GM20431 (cell line): Measurements from ENCODE around the gene ADH5.
"Not testable (repeated sequence)": the region's sequence is repeated elsewhere in the genome, so short reads cannot be mapped to it uniquely, and the experiment has no call there.

Experiments
- in situ Hi-C: fragments of 300-500 bp; cut with MseI, MboI; formaldehyde crosslinking; loops from one replicate; pipeline ENCODE4 v1.15.0; 2020; ENCODE audit warnings: low sequenced_read_pairs; ENCODE audit not compliant: unreplicated experiment

The ADH5 gene

DNA sequence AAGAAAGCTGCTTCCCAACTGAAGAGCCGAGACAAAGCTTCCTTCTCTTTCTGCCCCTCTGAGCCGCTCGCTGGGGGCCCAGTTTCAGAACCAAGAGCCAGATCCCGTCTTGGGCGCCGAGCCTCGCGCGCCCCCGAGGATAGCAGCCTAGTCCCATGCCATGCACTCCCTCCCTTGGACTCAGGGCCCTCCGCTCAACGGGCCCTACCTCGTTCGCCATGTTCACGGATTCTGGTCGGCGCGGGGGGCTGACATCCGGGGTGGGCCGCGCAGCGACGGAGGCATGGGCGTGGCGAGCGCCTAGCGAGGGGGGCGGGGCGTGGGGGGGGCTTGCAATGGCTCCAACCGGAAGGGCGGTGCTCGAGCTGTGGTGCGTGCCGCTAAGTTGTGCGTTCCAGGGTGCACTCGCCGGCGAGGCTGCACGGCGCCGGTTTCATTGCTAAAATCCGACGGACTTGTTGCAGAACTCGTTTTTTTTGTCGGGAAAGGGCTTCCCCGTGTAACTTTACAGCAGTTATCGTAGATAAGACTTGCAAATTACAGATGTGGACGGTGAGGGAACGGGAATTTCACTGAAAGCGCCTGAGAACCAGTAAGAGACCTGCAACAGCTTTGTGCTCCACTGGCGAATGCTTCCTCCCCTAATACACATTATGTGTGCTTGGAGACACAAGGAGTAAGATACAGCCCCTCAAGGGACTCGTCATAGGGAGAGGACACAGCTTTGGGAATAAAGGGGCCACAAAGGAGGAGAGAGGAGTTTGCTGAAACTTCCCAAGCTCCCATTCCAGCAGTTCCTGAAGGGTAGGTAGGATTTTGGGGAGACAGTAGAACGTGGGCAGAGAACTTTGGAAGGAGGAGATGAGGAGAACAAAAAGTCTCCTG is at the start of gene ADH5:
TSS of gene ADH5 (minus strand) at position 308 of the 885 bp plus-strand sequence. CDS start at position 220, 88 bp downstream.
- in situ Hi-C loops: no loop called here

DNA sequence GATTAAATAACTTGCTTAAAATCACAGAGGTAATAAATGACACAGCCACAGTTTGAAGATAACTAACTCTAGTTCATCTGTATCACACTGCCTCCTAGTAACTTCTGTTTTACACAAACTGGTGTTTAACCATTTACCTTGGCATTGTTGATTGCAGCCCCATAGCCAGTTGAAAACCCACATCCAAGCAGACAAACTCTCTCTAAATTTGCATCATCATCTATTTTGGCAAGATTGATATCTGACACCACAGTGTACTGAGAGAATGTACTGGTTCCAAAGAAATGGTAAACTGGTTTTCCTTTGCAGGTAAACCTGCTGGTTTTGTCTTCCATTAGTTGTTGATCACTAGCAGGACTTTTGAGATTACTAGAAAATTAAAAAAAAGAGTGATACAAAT is 47.7 kb upstream of the ADH5 start:
- in situ Hi-C loops: no loop called here

DNA sequence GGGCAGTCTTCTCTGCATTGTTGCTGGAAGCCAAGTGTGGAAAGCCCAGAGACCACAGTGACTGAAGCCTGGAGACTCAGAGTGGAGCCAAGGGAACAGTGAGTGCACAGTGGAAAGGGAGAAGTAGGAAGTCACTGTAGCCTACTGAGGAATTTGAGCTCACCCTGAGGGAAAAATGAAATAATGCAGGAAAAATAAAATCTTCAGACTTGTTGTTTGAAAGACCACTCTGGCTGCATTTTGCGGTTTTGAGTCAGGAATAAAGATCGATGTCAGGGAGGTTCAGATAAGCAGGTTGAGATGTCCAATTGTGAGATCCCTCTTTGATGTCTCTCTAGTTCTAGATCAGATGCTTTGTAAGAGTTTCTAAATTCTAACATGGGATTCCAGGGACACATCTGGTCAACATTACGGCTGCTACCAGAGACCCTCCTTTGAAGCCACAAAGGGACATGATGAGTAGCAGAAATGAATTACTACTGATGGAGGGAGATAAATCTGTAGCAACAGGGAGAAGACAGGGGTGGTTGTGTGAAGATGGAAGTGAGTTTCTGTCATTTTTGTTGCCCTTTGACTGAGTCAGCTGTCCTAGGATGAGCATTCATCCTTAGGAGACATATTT is 47.1 kb upstream of the ADH5 start:
- in situ Hi-C loops: no loop called here

DNA sequence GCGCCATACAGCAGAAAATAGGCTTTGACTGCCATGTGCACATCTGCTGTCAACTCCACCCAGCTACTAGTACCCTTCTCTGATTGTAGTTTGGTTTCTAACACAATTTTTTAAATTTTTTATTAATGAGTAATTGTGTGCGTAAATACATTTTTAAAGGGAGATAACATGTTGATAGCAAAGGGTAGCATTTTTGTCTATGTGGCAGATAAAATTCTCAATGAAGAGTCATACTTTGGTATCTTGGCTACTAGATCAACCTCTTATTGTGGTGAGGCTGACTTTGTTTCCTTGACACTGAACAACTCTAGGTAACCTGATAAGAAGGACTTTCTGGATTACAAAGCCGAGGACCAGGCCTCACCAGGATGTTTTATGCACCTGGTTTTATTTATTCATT is 46.0 kb upstream of the ADH5 start:
- in situ Hi-C loops: no loop called here

DNA sequence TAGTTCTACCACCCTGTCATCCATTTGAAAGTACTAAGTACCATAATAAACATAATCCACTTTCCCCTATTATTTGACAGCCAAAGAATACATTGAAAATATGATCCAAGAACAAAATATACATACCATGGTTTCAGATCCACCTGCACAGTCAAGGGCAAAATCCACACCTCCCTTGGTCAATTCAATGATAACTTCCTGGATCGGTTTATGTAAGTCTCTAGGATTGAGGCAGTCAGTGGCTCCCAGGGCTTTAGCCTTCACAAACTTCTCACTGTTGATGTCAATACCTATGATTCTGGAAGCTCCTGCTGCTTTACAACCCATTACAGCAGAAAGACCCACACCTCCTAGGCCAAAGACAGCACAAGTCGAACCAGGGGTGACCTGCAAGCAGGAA is 42.8 kb upstream of the ADH5 start:
- in situ Hi-C loops: no loop called here

DNA sequence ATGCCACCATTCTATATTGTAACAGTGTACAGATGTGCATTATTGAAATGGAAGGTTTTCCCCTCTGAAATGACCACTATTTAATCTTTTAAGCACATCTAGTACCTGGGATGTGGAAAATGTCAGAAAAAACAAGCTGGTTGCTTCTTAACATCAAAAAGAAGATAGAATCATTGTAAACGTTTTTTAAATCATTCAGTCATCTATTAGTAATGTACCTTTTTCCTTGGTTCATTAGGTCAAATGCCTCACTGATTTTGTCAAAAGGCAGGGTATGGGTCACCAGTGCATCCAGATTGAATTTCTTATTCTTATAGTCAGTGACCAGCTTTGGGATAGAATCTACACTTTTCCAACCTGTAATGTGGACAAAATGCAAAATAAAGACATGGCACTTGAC is 37.8 kb upstream of the ADH5 start:
- in situ Hi-C loops: loop anchor here (10.0 kb wide), 1 partner anchor 278 kb away; no protein-coding TSS in a partner anchor

DNA sequence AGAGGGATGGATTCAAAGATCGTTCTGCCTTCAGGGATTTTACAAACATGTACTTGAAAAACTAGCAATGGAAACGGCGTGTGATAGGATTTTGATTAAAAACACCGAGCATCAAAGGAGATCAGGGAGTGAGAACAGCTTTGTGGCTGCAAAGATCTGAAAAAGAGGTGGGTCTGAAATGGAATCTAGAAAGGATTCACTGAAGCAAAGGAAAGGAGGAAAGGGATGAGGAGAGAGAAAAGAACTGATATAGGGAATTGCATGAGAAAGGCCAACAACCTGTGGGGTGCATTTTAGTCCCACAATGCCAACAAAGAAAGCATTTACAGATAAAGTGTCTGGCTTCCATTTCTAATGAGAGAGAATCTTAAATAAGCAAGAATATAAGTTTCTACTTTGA is 32.4 kb upstream of the ADH5 start:
- in situ Hi-C loops: loop anchor here (10.0 kb wide), 1 partner anchor 284 kb away; no protein-coding TSS in a partner anchor

DNA sequence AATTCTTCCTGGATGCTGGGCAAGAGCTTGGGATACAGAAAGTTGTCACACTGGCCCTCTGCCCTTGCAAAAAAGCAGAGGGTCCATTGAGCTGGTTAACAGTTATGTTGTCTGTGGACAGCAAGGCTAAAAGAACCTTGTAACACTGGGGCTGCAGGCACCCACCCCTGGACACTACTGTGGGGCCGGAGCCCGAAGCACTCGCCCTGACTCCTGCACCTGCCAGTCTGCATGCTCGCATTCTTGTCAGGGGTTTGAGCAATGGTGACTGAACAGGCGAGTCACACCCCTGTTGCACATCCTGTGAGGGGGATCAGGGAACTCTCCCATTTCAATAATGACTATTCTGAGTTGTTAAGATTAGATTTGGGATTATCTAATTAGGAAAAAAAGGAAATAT is 31.9 kb upstream of the ADH5 start:
- in situ Hi-C loops: loop anchor here (10.0 kb wide), 1 partner anchor 284 kb away; no protein-coding TSS in a partner anchor

DNA sequence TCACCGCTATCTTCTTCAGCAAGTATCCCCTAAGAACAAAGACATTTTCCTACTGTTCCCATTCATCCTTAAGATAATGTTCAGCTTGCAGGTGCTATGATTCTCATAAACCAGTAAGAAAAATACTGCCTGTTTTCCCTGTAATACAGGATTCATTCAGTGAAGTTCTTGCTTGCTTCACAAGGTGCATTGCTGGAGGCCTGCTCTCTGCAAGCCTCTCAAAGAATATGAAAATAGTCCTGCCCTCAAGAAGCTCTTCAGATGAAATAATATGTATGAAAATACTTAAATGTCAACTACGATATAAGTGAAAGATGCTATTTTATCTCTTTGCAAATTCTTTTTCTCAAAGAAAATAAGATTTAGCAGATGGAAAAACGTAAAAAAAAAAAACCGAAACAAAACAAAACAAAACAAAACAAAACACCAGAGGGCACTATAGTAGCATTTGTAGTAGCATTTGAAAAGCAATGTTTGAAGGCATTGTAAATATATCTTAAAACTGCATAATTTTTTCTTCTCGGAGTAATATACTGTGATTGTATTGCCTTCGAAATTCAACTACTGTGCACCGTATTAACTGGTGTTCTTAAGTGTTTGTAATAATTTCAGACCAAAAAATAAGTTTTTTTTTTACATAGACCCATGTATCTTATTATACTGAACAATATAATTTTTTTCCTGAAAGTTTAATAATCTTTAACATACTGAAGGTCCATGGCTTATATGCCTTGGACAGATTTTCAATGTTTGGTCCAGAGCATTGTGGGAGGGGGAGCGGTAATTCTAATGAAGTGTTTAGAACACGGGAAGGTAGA is 29.5 kb upstream of the ADH5 start:
- in situ Hi-C loops: no loop called here

DNA sequence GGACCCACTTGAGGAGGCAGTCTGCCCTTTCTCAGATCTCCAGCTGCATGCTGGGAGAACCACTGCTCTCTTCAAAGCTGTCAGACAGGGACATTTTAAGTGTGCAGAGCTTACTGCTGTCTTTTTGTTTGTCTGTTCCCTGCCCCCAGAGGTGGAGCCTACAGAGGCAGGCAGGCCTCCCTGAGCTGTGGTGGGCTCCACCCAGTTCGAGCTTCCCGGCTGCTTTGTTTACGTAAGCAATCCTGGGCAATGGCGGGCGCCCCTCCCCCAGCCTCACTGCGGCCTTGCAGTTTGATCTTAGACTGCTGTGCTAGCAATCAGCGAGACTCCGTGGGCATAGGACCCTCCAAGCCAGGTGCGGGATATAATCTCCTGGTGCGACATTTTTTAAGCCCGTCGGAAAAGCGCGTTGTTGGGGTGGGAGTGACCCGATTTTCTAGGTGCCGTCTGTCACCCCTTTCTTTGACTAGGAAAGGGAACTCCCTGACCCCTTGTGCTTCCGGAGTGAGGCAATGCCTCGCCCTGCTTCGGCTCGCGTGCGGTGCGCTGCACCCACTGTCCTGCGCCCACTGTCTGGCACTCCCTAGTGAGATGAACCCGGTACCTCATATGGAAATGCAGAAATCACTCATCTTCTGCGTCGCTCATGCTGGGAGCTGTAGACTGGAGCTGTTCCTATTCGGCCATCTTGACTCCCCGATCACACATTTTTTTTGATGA is 28.7 kb upstream of the ADH5 start:
- in situ Hi-C loops: not testable (repeated sequence)

DNA sequence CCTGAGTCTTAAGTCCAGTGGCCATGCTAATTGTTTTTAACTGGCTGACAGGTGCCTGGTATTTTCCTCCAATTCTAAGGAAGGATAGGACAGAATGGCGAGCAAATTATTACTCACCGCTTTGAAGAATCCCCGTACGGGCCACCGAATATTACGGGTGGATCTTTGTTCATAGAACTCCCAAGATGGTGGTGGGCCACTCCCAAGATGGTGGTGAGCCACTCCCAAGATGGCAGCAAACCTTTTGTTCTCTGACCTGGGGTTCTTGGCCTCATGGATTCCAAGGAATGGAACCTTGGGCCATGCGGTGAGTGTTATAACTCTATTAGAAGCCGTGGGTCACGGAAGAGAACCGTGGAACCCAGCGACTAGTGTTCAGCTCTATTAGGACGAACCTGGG is 20.7 kb upstream of the ADH5 start:
- in situ Hi-C loops: not testable (repeated sequence)

DNA sequence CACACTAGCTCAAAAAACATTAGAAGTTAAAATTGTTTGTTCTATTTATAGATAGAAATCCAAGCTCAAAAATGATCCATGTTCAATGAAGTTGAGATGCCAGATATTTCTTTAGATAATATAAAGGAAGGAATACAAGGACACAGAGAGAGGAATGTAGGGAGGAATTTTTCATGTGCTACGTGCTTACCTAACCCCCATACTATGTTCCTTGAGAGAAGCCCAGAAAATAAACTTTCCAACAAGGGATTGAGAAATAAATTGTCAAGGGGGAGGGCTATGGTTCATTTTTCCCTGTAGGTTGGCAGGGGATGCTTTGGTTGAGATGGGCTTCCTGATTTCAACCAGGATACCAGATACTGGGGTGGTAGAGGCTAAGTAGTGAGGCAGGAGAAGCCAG is 15.6 kb upstream of the ADH5 start:
- in situ Hi-C loops: no loop called here

DNA sequence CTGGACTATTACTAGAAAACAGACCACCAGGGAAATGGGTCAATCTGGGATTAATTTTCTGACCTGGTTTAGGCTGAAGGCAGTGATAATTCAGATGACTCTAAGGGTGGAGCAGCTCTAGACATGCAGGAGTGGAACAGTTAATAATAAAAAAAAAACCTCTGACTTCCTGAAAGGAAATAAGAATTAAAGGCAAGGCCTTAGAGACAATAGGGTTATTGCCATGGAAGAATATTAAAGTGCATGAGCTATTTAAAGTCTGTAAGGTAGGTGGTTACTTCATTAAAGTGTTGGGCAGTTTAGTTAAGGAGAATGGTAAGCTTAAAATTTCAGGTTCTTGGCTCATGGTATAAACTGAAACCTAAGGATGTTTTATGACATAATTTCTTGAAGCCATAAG is 14.6 kb upstream of the ADH5 start:
- in situ Hi-C loops: no loop called here

DNA sequence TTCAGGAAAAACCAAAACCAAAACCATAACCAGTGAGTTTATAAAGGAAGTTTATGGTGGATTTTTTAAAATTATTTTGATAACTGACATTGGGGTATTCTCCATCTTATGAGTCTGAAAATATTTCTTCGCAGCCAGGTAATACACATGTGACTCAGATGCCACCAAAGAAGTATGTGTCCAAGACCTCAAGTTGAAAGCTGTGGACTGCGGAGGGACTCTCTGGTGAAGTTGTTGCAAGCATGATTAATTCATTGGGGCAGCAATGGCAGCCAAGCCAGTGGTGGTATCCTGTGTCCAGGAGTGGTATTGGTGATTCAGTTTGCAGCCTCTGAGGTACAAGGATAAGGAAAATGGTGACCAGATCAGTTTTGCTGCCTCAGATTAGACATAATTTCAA is 14.0 kb upstream of the ADH5 start:
- in situ Hi-C loops: no loop called here

DNA sequence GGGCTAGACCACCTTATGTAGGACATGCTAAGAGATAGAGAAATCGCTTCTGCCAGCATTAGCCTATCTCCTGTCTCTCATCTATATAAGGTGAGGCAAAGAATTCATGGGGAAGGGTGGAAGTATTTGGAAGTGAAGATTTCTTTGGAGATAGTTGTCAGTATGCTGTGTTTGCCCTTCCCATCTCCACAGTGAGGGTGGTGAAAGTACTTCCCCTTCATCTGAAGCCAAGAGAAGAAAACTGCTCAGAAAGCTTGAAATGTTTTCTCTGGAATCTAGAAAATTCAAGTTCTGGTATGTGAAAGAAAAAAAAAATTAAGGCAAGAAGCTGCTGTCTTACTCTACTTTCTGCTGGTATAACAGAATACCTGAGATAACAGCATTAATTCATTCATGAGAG is 12.3 kb upstream of the ADH5 start:
- in situ Hi-C loops: no loop called here

DNA sequence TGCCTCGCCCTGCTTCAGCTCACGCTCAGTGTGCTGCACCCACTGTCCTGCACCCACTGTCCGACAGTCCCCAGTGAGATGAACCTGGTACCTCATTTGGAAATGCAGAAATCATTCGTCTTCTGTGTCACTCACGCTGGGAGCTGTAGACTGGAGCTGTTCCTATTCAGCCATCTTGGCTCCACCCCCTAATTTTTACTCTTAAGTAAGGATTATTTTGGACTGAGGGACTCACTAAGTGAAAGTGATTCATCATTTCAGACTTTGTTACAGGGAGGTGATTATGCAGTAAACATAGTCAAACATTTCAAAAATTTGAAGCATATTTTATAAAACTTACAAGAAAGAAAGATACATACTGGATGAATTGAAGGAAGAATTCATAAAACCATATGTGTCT is 11.2 kb upstream of the ADH5 start:
- in situ Hi-C loops: not testable (repeated sequence)

DNA sequence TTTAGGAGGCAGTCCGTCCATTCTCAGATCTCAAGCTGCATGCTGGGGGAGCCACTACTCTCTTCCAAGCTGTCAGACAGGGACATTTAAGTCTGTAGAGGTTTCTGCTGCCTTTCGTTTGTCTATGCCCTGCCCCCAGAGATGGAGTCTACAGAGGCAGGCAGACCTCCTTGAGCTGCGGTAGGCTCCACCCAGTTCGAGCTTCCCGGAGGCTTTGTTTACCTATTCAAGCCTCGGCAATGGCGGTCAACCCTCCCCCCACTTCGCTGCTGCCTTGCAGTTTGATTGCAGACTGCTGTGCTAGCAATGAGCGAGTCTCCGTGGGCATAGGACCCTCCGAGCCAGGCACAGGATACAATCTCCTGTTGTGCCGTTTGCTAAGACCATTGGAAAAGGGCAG is 10.7 kb upstream of the ADH5 start:
- in situ Hi-C loops: no loop called here

DNA sequence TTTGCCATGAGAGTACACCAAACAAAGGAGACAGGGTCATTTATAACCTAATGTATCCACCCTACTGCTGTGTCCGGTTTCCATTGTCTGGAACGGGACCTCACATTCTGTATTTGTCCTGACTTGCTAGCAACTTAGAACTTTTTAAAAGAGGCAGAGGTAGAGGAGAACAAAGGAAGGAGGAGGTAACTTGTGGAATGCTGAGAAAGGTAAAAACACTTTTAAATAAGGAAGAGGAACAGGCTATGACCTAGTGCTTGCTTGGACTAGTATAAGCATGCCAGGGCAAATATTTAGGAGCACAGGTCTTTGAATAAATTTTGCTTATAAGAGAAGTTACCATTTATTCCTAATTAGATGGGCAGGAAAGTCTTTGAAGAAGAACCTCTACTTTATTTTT is 3.3 kb upstream of the ADH5 start:
- in situ Hi-C loops: not testable (repeated sequence)

DNA sequence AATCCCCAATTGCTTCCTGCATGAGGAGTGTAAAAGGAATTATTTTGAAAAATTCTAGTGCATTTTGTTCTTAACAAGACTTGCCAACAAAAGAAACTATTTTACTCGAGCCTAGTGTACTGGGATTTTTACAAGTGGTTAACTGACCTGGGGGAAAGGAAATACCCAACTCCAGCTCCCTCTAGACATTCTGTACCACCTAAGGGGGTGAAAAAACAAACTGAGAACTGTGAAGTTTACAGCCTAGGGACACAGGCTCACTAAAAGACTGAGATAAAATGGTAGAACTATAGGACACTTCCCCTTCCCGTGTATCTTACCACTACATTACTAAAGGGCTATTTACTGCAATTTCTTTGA is 2.6 kb upstream of the ADH5 start:
- in situ Hi-C loops: no loop called here
